GM18951 (cell line): ENCODE data around the gene CLEC16A.

ENCODE experiments used
- POLR2A ChIP-seq: IDR thresholded peaks from 4 replicates; pipeline ENCODE4 v1.6.1; 2011; ENCODE audit warnings: mild to moderate bottlenecking; ENCODE audit not compliant: insufficient read length, insufficient read depth; ENCODE audit errors: extremely low read depth
- in situ Hi-C: fragments of 300-500 bp; cut with MboI; formaldehyde crosslinking; loops from one replicate; pipeline ENCODE4 v1.12.0; 2022; ENCODE audit warnings: low sequenced_read_pairs, mixed read lengths, inconsistent platforms; ENCODE audit not compliant: unreplicated experiment

CLEC16A gene

GRCh38 chr16:11126399-11127054 lies 182.2 kb downstream of the CLEC16A start:
- no peak for TF ChIP-seq POLR2A
- in situ Hi-C loops, result no loop called here

GRCh38 chr16:11127610-11128195 lies 183.3 kb downstream of the CLEC16A start:
- in situ Hi-C loops, result no loop called here
- TF ChIP-seq POLR2A, result no peak

- in situ Hi-C loops, result no loop called here
- no peak for TF ChIP-seq POLR2A
These were observed 184.1 kb downstream of the CLEC16A start for GRCh38 chr16:11128211-11129141.

GRCh38 chr16:11129378-11129781 lies 185.0 kb downstream of the CLEC16A start:
- in situ Hi-C loops, result no loop called here
- TF ChIP-seq POLR2A, result no peak

GRCh38 chr16:11130978-11131665 lies 186.8 kb downstream of the CLEC16A start:
- TF ChIP-seq POLR2A, result no peak
- in situ Hi-C loops, result no loop called here

- TF ChIP-seq POLR2A, result no peak
- in situ Hi-C loops, result no loop called here
These were observed 187.3 kb downstream of the CLEC16A start for GRCh38 chr16:11131706-11132105.

GRCh38 chr16:11133344-11133943 lies 189.1 kb downstream of the CLEC16A start:
- TF ChIP-seq POLR2A, result no peak
- in situ Hi-C loops, result no loop called here

GRCh38 chr16:11134722-11135463 lies 190.5 kb downstream of the CLEC16A start:
- TF ChIP-seq POLR2A, result no peak
- in situ Hi-C loops, result no loop called here

- in situ Hi-C loops, result no loop called here
- TF ChIP-seq POLR2A, result no peak
These were observed 191.2 kb downstream of the CLEC16A start for GRCh38 chr16:11135464-11135973.

- TF ChIP-seq POLR2A, result no peak
These were observed 192.2 kb downstream of the CLEC16A start for GRCh38 chr16:11136600-11136999.

GRCh38 chr16:11138022-11138768 lies 193.8 kb downstream of the CLEC16A start:
- in situ Hi-C loops, result no loop called here
- no peak for TF ChIP-seq POLR2A

More at GRCh38 chr16:11136600-11136999, 192.2 kb downstream of the CLEC16A start:
- in situ Hi-C loops, result no loop called here
